GM18868 (cell line): Measurements from ENCODE around the gene CISD3.

ENCODE experiments used
- ATAC-seq: cut with Tn5 transposase; IDR thresholded peaks from one replicate; pipeline ENCODE4 v1.9.1; 2021; ENCODE audit warnings: mild to moderate bottlenecking, moderate library complexity; ENCODE audit not compliant: unreplicated experiment

The CISD3 gene

GRCh38 chr17:38766341-38766740 is 36.2 kb downstream of the CISD3 start:
- no peak for ATAC-seq

GRCh38 chr17:38768417-38768816 is 38.3 kb downstream of the CISD3 start:
- no peak for ATAC-seq

- ATAC-seq = no peak
These were observed 43.1 kb downstream of the CISD3 start for GRCh38 chr17:38773258-38773657.

- ATAC-seq = no peak
These were observed 47.6 kb downstream of the CISD3 start for GRCh38 chr17:38777641-38778250.

GRCh38 chr17:38779965-38780752 is 50.0 kb downstream of the CISD3 start:
- ATAC-seq = no peak

- ATAC-seq = no peak
These were observed 53.1 kb downstream of the CISD3 start for GRCh38 chr17:38783227-38783626.
